Measurements from ENCODE around the gene METTL14.
"Not testable (repeated sequence)": the region's sequence is repeated elsewhere in the genome, so short reads cannot be mapped to it uniquely, and the experiment has no call there.

METTL14 gene

GRCh38 chr4:118684873-118685811 lies at the start of gene METTL14:
METTL14 (plus strand) TSS chr4:118685392; CDS start chr4:118685535, 143 bp downstream.
- in situ Hi-C loops (cut with MboI; ENCODE audit: low sequenced_read_pairs): no loop called here

DNA sequence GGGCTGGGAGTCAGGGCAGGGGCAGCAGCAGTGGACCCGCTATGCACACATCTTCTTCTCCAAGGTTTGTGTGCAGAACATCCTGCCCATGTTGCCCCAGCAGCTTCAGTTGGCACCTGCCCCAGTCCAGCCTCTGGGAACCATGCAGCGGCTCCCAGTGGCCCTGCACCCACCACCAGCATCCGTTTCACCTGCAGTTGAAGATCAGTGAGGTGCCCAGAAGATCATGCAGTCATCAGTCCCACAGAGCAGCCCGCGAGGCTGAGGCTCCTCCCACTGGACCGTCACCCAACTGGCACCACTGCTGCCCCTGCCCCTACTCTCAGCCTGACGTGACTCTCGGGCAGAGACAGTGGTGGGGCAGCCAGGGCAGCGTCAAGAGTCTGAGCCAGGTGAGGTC lies 49.1 kb upstream of the METTL14 start:
- in situ Hi-C loops (cut with MboI; ENCODE audit: low sequenced_read_pairs): not testable (repeated sequence)

GRCh38 chr4:118664665-118665064 lies 20.5 kb upstream of the METTL14 start:
- in situ Hi-C loops (cut with MboI; ENCODE audit: low sequenced_read_pairs): not testable (repeated sequence)

DNA sequence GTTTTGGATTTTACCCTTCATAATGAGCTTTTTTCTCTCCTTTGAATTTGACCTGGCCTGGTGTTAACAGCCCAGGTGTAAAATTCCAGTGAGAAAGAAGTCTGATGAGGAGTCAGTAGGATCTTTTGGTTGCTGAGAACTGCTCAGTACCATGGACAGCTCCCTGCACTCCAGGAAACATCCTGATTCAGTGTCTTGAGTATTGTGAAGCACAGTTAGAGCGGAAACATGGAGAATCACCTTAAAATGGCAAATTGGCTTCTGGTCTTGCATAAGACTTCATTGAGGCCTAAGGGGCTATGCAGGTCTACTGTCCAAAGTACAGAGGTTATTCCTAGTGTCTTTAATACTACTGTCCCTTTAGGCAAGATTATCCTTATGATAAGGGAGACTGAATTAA lies 16.0 kb upstream of the METTL14 start:
- in situ Hi-C loops (cut with MboI; ENCODE audit: low sequenced_read_pairs): not testable (repeated sequence)

DNA sequence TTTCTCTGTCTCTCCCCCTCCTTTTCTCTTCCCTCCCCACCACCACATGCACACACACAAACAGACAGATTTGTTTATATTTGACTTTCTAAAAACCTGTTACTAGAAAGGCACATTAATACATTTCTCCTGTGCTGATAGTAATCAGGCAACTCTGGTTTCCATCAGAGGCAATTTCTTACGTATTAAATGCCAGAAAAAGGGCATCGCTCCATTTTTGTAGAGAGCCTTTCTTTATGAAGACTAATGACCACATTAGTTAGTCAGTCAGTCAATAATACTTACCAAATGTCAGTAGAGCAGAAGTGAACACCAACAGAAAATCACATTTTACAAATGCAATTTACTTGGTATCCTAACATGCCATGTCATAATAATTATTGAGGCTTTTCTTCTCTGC lies 14.2 kb upstream of the METTL14 start:
- in situ Hi-C loops (cut with MboI; ENCODE audit: low sequenced_read_pairs): not testable (repeated sequence)

DNA sequence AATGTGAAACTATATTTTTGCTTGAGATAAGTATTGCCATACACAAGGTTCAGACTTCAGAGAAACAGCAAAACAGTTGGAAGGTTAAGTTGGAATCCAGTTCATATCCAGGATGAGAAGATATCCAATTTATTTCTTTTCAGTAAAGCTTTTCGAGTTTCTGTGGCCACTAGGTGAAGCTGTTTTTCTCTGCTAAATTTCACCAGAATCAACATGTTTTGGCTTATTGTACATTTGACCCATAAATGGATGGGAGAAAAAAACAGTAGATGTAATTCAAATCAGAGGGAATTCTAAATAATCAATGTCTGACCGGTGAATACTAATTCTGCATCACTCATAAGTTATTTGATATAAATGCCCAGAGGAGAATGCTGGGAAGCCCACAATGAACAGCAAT lies 9.1 kb upstream of the METTL14 start:
- in situ Hi-C loops (cut with MboI; ENCODE audit: low sequenced_read_pairs): no loop called here

DNA sequence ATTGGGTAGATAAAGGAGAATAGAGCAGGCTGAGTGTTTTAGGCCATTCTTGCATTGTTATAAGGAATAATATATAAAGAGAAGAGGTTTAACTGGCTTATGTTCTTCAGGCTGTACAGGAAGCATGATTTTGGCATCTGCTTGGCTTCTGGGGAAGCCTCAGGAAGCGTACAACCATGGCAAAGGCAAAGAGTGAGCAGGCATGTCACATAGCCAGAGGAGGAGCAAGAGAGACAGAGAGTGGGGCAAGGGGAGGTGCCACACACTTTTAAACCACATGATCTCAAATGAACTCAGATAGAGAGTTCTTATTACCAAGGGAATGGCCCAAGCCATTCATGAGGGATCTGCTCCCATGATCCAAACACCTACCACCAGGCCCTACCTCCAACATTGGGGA lies 4.4 kb upstream of the METTL14 start:
- in situ Hi-C loops (cut with MboI; ENCODE audit: low sequenced_read_pairs): no loop called here

- in situ Hi-C loops (cut with MboI; ENCODE audit: low sequenced_read_pairs): no loop called here
Measured at GRCh38 chr4:118682928-118683327, 2.3 kb upstream of the METTL14 start.

DNA sequence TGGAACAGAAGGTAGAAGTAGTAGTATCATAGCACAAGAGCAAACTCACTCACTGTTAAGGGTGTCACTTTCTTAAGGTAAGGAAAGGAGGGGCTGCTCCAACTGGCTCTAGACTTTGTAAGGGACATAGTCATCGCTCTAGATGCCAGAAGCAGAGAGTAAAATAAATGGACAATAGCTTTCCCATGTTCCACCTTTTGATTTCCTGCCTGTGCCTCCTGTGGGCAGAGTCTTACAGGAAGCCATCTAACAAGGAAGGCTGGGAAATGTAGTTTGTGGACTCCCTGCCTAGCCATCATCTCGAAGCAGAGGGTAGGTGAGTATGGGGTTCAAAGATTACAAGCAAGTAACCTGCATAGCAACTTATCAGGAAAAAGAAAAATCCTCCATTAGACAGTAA lies 1.7 kb upstream of the METTL14 start:
- in situ Hi-C loops (cut with MboI; ENCODE audit: low sequenced_read_pairs): no loop called here

GRCh38 chr4:118703118-118703517 lies 17.9 kb downstream of the METTL14 start:
- in situ Hi-C loops (cut with MboI; ENCODE audit: low sequenced_read_pairs): no loop called here

GRCh38 chr4:118711052-118711451 lies 25.9 kb downstream of the METTL14 start:
- in situ Hi-C loops (cut with MboI; ENCODE audit: low sequenced_read_pairs): no loop called here

DNA sequence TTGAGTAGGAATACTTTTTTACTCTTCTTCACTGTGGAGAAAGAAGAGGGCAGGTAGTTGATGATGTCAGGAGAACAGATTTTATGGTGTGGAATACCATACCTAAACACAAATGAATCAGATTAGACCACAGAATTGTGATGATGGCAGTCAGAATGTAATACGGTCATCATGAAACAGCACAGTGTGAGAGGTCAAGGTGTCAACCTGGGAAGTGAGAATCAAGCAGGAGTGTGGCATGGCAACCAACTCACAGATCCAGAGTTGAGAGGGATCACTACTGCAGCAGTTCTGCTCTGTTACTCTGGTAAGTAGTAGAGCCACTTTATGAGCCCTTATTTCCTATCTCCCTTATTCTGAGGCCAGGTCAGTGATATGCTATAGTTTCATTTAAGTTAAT lies 27.7 kb downstream of the METTL14 start:
- in situ Hi-C loops (cut with MboI; ENCODE audit: low sequenced_read_pairs): no loop called here

- in situ Hi-C loops (cut with MboI; ENCODE audit: low sequenced_read_pairs): no loop called here
Measured at GRCh38 chr4:118714682-118715081, 29.5 kb downstream of the METTL14 start.

- in situ Hi-C loops (cut with MboI; ENCODE audit: low sequenced_read_pairs): no loop called here
Measured at GRCh38 chr4:118716304-118716703, 31.1 kb downstream of the METTL14 start.

DNA sequence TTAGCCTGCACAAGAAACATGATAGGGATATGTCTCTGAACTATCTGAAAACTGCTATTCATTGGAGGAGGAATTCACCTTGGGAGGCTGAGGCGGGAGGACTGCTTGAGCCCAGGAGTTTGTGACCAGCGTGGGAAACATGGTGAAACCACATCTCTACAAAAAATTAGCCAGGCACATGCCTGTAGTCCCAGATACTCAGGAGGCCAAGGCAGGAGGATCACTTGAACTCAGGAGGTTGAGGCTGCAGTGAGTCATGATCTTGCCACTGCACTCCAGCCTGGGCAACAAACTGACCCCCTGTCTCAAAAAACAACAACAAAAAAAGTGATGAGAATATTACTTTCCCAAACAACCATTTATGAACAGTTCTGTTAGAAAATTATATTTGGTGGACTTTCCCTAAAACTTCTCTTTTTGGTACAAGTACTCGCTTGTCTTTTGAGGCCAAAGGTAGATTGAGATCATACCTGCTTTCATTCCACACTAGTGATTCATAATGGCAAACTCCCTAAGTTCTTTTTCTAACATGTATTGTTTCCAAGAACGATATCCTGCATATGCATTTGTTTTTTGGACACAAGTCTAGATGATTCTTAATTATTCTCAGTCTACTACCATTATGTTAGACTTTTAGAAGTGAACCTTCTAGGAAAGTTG lies 33.4 kb downstream of the METTL14 start:
- in situ Hi-C loops (cut with MboI; ENCODE audit: low sequenced_read_pairs): no loop called here

- in situ Hi-C loops (cut with MboI; ENCODE audit: low sequenced_read_pairs): no loop called here
Measured at GRCh38 chr4:118721752-118722151, 36.6 kb downstream of the METTL14 start.

DNA sequence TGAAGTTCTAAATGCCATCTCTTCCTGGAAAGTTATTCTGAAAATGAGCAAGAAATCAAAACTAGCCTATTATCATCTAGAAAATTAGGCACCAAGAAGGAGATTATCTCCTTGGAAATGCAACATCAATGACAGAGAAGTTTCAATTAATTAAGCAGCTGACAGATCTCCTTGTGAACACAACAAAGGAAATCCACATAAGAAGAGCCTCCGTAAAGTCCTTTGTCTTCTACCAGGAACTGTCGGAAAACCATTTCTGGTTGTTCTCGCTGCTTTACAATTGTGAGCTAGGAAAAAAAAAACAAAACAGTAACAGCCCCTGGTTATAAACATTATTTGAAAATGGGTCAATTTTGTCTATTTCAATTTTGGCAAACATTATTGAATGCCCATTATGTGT lies 38.2 kb downstream of the METTL14 start:
- in situ Hi-C loops (cut with MboI; ENCODE audit: low sequenced_read_pairs): no loop called here

GRCh38 chr4:118727360-118727759 lies 42.2 kb downstream of the METTL14 start:
- in situ Hi-C loops (cut with MboI; ENCODE audit: low sequenced_read_pairs): no loop called here

- in situ Hi-C loops (cut with MboI; ENCODE audit: low sequenced_read_pairs): no loop called here
Measured at GRCh38 chr4:118729287-118730286, 44.4 kb downstream of the METTL14 start.

- in situ Hi-C loops (cut with MboI; ENCODE audit: low sequenced_read_pairs): no loop called here
Measured at GRCh38 chr4:118730683-118731082, 45.5 kb downstream of the METTL14 start.

Measured in HL-60/S4 (cell line).